GM21381 (cell line): ENCODE measurements around the gene CREB3.

Experiments used
- ATAC-seq: cut with Tn5 transposase; IDR thresholded peaks from one replicate; pipeline ENCODE4 v1.9.1; 2021; ENCODE audit warnings: mild to moderate bottlenecking, moderate library complexity; ENCODE audit not compliant: unreplicated experiment

CREB3 gene, protein sequence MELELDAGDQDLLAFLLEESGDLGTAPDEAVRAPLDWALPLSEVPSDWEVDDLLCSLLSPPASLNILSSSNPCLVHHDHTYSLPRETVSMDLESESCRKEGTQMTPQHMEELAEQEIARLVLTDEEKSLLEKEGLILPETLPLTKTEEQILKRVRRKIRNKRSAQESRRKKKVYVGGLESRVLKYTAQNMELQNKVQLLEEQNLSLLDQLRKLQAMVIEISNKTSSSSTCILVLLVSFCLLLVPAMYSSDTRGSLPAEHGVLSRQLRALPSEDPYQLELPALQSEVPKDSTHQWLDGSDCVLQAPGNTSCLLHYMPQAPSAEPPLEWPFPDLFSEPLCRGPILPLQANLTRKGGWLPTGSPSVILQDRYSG

DNA sequence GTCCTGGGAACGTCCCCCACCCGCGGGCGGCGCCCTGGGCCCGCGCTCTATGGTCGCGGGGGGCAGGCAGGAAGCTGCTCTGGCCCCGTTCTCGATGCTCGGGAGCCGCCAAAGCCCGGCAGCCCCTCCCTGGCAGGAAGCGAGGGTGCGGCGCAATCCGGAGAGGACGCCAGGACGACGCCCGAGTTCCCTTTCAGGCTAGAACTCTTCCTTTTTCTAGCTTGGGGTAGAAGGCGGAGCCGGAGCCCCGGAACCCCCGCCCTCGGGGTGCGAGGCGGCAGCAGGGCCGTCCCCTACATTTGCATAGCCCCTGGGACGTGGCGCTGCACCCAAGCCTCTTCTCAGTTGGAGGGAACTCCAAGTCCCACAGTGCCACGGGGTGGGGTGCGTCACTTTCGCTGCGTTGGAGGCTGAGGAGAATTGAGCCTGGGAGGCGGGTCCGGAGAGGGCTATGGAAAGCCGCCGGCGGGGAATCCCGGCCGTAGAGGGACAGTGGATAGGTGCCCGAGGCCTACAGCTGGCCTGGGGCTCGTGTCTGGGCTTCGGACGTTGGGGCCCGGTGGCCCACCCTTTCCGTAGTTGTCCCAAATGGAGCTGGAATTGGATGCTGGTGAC, at the start of gene CREB3, which contains the start of gene TLN1:
TSS of gene CREB3 (plus strand) at position 482 of the 615 bp plus-strand sequence. CDS start at position 589, 107 bp downstream.
TSS of gene TLN1 (minus strand) at position 11 of the 615 bp plus-strand sequence. CDS start 6,501 bp downstream, outside the sequence.
- ATAC-seq: peak; percentile 67

DNA sequence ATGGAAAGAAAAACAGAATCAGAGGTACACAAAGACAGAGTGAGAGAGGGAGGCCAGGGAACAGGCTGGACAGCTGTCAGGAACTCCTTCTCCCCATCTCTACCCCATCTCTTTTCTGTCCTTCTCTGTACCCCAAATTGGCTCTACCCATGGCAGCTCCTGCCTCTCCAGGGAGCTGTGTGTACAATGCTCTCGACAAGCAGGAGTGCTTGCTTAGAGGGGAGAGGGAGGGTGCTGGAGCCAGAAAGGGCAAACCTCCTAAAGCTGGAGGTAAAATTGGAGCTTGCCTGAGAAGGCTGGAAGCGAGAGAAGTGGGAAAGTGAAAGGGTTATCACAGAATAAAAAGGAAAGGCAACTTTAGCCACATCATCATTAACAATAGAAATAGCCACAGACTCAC, 49.1 kb upstream of the CREB3 start:
- ATAC-seq: no peak

DNA sequence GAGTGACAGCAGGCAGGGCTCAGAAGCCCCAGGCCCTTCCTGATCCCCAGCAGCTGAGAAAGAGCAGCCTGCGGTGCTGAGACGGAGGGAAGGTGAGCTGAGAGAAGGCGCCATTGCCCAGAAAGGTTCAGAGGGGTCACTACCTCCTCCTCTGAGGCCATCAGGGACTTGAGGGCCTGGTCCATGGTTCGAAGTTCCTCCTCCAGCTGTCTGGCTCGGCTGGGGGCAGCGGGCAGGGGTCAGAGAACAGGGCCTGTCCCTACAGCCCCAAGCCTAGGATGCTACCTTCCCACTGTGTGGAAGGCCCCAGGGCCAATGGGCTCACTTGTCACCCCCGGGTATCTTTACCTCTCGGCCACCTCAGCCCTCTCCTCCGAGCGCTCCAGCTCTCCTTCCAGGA, 47.5 kb upstream of the CREB3 start:
- no peak for ATAC-seq

DNA sequence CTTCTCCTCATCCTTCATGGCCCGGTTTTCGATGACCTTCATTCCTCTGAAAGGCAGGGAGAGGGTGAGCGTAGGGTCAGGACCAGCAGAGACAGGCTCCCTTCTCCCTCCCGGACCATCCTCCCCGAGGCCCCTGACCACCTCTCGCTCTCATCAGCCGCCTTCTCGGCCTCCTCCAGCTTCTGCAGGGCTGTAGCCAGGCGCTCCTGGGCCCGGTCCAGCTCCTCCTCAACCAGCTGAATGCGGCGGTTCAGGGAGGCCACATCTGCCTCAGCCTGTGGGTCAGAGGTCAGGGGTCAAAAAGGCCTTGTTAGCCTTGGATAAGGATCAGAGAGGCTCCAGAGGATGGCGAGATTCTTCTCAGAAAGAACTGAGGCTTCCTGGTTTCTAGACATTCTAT, 47.0 kb upstream of the CREB3 start:
- ATAC-seq: no peak

DNA sequence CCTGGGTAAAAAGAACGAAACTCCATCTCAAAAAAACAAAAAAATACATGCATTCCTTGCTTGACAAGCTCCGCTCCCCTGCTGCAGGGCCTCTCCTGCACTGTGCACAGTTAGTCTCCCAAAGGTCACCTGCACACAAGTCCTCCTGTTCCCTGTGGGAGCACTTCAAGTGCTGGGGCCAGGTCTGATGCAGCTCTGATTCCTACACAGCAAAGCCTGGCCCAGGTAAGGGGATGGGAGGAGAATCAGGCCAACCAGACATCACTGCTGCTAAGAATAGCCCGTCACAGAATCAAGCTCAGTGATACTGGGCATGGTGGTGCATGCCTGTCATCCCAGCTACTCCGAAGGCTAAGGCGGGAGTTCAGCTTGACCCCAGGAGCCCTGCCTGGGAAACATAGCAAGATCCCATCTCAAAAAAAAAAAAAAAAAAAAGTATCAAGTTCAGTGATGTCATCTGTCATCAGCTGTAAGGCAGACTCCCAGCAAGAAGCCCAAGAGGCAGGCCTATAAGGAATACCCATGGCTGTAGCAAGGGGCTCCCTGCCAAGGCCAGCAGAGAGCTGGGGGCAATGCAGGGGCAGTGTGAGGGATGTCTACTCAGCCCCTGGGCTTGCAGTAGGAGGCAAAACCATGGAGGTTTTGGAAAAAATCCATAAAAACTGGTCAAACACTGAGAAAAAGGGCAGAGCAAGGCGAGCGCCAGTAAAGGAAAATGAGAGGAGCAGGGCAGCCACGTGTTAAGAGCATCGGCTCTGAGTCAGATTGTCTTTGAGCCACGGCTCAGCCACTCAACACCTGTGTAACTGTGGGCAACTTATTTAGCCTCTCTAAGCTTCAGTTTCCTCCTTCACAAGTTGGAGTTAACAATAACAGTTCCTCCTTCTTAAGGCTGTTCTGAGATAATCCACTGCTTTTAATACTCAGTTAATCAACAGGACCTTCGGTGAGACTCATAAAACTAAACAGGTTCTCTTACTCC, 46.0 kb upstream of the CREB3 start:
- ATAC-seq: no peak

DNA sequence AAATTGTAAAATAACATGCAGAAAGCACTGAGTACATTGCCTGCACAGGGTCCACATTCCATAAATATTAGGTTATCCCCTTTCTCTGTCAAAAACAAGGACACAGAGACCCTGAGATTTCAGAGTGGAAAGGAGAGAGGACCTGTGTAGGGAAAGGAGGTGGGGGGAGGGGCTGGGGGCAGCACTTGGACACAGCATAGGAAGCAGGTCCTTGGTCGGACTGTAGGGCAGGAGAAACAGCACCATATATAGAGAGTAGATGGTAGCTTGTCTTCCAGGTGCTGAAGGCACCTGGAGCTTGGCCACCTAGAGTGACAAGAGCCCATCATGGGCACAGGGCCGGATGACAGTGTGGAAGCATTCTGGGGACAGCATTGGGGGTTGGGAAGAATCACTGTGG, 45.2 kb upstream of the CREB3 start:
- no peak for ATAC-seq

DNA sequence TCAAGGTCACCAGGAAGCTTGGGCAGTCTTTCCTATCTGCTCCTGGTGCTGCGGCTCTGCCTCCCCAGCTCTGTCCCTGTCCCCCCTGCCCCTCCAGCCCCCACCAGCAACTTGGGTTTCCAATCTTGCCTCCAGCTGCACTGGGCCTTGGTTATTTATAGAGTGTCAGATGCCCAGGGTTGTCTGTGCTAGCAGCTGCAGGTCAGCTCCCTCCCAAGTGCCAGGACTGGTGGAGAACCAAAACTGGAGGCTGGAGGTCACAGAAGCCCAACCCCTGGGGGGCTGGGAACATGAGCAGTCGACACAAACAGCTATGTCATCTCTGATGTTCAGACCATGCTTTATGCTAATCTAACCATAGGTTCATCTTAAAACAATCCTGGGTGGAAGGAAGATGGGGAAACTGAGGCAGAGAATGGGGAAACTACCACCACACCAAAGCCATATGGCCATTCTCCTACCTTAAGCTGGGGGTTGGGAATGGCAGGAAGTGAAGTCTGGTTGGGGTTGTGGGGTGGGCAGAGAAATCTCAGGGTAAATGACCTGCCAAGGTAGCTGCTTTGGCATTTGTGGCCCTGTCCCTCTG, 44.4 kb upstream of the CREB3 start:
- ATAC-seq: no peak

DNA sequence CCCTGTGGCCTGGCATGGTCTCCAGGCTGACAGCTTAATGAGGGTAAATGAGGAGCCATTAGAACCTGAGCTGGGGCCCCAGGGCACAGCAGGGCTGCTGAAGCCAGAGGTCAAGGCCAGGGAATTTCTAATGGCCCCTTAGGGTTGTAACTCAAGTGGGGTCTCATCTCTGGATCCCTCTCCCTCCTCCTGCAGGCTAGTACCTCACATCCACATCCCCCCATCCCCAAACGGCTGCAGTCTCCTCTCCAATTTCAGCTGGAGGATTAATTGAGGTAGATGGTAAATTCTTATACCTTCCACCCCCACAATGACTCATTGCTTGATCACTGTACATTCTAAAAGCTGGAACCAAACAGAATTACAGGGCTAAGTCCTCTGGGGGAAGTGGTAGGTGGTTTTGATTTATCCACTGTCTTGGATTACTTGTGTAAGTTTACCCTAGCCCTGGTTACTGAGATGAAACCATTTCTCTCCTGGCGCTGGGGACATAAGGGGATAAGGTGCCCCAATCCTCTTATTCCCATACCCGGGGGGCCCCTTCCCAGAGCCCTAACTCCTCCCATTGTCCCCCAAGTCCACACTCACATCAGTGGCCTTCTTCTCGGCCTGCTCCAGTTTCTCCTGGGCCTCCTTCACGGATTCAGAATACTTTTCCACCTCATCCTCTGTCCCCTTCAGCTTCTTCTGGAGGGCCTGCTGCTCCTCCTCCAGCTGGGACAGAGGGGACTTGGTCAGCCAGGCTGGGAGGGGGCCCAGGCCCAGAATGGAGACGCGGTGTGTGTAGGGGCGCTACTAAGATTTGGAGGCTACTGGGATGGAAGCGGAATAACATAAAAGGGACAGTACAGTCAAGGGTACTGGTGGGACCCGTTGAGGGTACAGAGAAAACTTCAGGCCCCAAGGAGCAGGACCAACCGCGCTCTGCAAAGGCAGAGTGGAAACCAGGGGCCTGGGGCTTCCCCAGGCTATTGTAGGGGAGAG, 43.6 kb upstream of the CREB3 start:
- ATAC-seq: no peak

DNA sequence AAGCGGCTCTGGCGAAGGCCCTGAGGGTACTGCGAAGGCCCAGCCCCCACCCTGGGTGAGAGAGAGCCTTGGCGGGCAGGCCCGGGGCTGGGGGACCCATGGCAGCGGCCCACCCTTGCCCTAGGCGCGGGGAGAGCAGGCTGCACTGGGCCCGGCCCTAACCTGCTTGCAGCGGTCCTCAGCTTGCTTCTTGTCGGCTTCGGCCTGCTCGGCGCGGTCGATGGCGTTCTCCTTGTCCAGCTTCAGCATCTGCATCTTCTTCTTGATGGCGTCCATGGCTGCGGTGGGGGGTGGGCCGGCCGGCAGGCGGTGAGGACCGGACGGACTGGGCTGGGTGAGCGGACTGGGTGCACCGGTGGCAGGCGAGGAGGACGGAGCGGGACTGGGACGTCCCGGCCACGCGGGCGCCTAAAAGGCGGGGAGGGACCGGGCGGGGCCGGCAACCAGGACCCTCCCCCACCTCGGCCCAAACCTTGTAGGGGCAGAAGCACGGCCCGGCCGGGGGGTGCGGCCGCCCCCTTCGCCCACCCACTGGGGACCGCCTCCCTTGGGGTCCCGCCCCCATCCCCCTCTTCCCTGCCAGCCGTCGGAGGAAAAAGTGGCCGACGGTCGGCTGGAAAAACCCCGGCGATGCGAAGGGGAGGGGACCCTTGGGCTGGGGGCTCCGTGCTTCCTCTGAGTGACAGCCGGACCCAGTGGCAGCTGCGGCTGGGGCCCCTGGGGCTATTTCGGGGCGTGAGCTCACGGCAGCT, 42.7 kb upstream of the CREB3 start, which contains the start of gene TPM2:
TSS of gene TPM2 (minus strand) at position 384 of the 752 bp plus-strand sequence. CDS start at position 276, 108 bp downstream.
- ATAC-seq: no peak

DNA sequence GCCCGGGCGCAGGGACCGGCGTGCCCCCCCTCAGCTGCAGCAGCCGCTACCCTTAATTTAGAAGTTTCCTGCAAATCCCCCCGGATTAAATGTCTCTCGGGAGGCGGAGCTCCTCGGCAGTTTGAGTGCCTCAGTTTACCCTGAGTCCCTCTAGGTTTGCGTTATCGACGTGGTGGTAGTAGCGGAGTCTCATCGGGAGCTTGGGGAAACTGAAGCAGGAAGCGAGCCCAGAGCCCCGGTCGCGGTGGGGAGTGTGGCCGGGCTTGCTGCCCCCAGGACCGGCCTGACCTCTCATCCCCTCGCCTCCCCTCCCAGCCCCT, 42.2 kb upstream of the CREB3 start:
- no peak for ATAC-seq

DNA sequence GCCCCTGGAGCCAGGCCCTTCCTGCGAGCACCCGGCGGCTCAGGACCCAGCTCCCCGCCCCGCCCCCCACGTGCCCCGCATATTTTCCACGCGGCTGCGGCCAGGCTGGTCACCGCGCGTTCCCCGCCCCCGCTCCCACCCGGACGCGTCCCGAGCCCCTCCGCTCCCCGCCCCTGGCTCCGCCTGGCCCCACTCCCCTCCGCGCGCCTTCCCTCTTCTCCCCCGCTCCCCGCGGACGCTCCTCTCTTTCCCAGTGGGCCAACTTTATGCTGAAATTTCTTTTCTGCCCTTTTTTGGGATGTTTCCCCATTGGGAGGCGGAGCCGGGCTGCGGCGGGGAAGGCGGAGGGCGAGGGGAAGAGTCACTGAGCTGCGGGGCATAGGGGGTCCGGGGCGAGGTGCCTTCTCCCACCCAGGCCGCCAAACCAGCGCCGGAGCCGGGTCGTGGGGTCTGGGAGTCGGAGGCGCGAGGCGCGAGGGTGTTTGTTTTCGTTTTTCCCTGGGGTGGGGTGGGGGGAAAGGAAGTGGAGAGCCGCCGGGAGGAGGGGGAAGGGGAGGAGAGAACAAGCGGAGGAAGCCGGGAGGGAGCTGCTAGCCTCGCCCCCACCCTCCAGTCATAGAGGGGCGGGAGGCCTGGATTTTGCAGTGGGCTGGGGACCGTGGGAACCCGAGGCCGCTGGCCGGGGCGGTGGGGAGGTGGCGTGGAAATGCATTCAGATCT, 41.7 kb upstream of the CREB3 start:
- no peak for ATAC-seq

DNA sequence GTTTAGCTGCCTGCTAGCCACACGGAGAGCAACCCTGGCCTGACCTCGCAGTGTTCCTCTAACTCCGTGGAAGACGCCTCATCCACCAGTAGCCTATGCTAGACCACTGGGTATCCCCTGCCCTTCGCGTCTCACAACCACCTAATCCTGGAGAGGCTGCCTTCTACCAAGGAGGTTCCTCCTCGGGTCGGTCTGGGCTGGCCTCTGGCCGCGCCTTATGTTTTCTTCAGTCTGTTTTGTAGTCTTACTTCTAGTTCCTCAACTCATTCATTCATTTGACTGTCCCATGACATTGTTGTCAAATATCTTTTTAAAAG, 41.2 kb upstream of the CREB3 start:
- ATAC-seq: no peak

DNA sequence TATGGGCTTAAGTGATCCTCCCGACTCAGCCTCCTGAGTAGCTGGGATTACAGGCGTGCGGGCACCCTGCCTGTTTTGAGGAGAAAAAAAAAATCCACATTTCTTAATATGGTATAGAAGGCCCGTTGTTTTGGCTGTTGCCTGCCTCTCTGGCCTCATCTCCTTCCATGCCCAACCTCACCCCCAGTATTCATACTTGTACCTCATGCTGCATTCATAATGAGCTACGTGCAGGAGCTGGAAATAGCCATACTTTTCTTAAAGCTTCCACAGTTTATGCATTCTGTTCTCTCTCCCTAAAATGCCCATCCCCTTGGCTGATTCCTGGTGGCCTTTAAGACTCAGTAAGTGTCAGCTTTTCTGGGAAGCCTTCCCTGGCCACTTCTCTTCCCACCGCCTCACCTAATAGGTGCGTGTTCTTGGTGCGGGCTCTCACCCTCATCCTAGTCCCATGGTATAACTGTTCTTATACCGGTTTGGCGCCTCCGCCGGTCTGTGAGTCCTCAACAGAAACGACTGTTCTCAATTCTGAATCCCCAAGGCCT, 40.6 kb upstream of the CREB3 start:
- ATAC-seq: no peak

DNA sequence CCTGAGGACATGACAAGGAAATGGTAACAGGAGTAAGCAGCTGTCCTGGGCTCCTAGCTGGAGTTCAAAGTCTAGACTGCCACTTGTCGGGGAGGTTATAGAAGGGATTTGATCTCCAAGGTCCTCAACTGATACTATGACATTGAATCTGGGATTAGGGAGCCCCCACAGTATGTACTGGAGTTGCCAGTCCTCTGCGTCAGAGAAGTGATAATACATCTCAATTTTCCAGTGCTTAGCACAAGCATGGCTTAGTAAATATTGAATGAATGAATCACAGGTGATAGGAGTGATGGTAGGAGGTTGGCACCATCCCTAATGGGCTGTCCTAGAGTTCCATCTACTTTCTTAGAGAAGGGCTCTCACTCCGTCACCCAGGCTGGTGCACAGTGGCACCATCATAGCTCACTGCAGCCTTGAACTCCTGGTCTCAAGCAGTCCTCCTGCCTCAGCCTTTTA, 36.5 kb upstream of the CREB3 start:
- ATAC-seq: no peak

DNA sequence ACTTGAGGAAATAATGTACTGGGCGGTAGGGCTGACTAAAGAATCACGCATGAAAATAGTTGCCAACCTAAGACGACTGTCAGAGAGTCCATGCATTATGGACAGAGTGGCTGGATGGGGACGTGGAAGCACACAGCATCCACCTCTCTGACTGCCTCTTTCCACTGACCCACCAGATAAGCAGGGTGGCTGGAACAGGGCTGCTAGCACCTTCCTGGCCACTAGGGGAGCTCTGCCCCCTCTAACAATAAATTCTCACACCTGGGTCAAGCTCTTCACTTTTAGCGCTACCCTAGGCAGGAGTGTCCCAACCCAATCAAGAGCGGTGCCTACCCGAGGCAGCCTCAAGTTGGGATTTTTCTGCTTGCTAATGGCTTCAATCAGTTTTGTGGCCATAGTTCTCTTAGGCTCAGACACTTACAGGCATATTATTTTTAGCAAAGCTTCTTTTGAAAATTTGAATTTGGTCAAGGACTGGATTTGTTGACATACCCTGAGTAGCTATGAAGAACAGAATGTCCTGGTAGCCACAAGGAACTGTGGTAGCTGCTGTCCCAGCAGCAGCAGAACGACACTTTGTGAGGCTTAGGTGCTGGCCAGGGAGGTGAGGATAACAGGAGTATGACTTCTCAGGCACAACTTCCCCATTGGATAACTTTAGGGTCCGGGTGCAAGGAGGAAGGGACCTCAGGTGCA, 35.8 kb upstream of the CREB3 start:
- ATAC-seq: no peak

DNA sequence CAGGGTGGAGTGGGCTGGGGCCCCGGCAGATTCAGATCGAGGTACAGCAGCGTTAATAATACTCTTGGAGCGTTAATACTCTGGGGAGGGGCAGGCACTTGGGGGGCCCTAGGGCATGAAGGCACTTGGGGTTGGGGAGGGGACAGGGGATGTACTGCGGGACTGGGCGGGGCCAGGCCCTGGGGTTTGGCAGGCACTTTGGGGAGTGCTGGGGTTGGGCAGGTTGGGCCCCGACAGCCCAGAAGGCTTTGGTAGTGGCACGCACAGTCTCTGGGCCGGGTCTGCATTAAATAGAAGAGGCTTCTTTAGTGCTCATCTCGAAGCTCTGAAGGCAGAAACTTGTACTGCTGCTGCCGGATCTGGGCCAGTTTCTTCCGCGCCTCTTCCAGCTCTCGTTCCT, 35.0 kb upstream of the CREB3 start:
- no peak for ATAC-seq

DNA sequence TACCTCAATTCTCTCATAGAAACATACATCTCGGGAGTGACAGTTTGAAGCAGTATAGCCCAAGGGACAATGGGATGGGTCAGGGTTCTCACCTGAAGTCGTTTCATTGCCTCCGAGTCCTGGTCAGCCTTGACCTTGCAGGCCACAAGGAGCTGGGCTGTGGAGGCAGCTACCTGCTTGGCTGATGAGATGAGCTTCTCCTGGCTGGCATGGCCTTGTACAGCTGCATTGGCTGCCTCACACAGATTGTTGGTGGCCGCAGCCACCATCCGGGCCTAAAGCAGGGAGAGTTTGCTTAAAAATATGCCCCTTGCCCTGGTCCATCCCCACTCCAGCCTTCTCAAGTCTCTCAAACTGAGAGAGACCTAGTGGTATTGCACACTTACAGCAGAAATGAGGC, 34.2 kb upstream of the CREB3 start:
- ATAC-seq: no peak

DNA sequence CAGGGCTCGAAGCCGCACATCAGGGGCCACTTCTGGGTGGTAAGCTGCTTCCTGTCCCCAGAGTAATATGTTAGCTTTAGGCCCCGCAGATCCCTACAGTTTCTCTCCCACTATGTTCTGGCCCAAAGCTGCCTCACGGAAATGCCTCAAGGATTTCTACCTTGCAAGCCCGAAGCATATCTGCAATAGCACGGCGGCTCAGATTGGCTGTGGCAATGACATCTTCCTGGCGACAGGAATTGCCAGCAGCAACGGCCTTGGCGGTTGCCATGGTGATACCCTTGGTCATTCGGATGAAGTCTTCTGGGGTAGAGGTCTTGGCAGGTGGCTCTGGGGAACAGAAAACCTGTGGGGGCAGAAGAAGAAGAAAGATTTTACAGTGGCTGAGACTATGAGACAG, 32.4 kb upstream of the CREB3 start:
- no peak for ATAC-seq
